ENCODE results near the gene HCFC1R1. TPM values are rescaled to one million over a fixed set of nuclear protein-coding genes. Genes with fewer than 3 reads are reported as not detected.

The HCFC1R1 gene
- total and polyA plus RNA-seq, 2 donors (not counting 1 experiment from before 2014, with no cell fraction given), result 17.9 to 24.8 TPM

GRCh38 chr16:3026609-3027488, 3.1 kb upstream of the HCFC1R1 start:
- no peak overlapping the region for H3K27ac ChIP-seq (ENCODE audit: low read length in 2 of 2)
- H3K4me2 ChIP-seq (replicated peaks; ENCODE audit: low read depth, low read length, poor library complexity, severe bottlenecking), result no peak overlapping the region
- Mint-ChIP-seq H3K4me3 (no peak overlapping the region), H3K9me3 (ENCODE audit: insufficient read depth) (no peaks in the 10 kb centered on the region), H3K27ac (no peak overlapping the region), H3K4me1 (peaks cover 43% of the 10 kb centered on the region), H3K27me3 (peaks cover 16% of the 10 kb centered on the region)
- H3K27me3 ChIP-seq (replicated peaks in 1 of 4; ENCODE audit: control extremely low read depth in 1 of 4, control insufficient read depth in 3 of 4, insufficient read depth in 4 of 4, low read length in 3 of 4), result peaks cover 0 to 34% (median 19%) of the 10 kb centered on the region in 4 experiments
- H4K20me1 ChIP-seq (ENCODE audit: control insufficient read depth, insufficient read depth, low read length, poor library complexity, severe bottlenecking), result peaks cover 47% of the 10 kb centered on the region
- peaks cover 0 to 18% of the 10 kb centered on the region in 2 experiments for H3K36me3 ChIP-seq (replicated peaks in 1 of 2; ENCODE audit: control extremely low read depth in 1 of 2, control insufficient read depth in 1 of 2, extremely low read depth in 1 of 2, insufficient read depth in 2 of 2, low read length in 1 of 2)
- intact Hi-C loops (cut with micrococcal nuclease), result loop anchor here (10.0 kb wide), 2 partner anchors 258 to 1722 kb away; partner anchors contain the start of genes UBE2I and ZNF263
- H3K4me1 ChIP-seq (ENCODE audit: control insufficient read depth in 2 of 2, insufficient read depth in 2 of 2, low read length in 2 of 2), result peaks cover 45 to 49% of the 10 kb centered on the region in 2 donors
- ChIA-PET POLR2A (interaction anchor here (0.7 kb wide), 1 partner anchor 430 kb away, joined by 3 read pairs; no protein-coding TSS in a partner anchor), CTCF (interaction anchor here (0.6 to 8.9 kb wide), 10 partner anchors 7 to 1110 kb away, joined by 3 to 213 read pairs (median 7); partner anchors contain the start of gene TNFRSF12A)
- no peak overlapping the region for H3K4me3 ChIP-seq (ENCODE audit: control extremely low read depth in 1 of 5, extremely low read depth in 1 of 5, insufficient read depth in 1 of 5, low read depth in 2 of 5, low read length in 4 of 5)
- H3K9ac ChIP-seq (ENCODE audit: low read length), result no peak overlapping the region
- WGBS (ENCODE audit: insufficient coverage), result 97% methylated on average over 22 of the region's 24 CpGs
- ATAC-seq (ENCODE audit: low read depth) (no peak), DNase-seq (no peak)
- H3K79me2 ChIP-seq (ENCODE audit: control insufficient read depth, insufficient read depth, low read length), result peaks cover 15% of the 10 kb centered on the region
- TF ChIP-seq, protein P1, sequence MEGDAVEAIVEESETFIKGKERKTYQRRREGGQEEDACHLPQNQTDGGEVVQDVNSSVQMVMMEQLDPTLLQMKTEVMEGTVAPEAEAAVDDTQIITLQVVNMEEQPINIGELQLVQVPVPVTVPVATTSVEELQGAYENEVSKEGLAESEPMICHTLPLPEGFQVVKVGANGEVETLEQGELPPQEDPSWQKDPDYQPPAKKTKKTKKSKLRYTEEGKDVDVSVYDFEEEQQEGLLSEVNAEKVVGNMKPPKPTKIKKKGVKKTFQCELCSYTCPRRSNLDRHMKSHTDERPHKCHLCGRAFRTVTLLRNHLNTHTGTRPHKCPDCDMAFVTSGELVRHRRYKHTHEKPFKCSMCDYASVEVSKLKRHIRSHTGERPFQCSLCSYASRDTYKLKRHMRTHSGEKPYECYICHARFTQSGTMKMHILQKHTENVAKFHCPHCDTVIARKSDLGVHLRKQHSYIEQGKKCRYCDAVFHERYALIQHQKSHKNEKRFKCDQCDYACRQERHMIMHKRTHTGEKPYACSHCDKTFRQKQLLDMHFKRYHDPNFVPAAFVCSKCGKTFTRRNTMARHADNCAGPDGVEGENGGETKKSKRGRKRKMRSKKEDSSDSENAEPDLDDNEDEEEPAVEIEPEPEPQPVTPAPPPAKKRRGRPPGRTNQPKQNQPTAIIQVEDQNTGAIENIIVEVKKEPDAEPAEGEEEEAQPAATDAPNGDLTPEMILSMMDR (IDR thresholded peaks at IDR 0.05), result no peak
- no peak for TF ChIP-seq EZH2 (IDR thresholded peaks at IDR 0.05; ENCODE audit: borderline replicate concordance, insufficient read depth, low read depth, low read length, poor library complexity, severe bottlenecking)
- peaks cover 0 to 17% (median 0%) of the 10 kb centered on the region in 3 donors for H3K9me3 ChIP-seq (ENCODE audit: control extremely low read depth in 1 of 3, control insufficient read depth in 2 of 3, insufficient read depth in 1 of 3, low read length in 2 of 3)
- H2AFZ ChIP-seq (ENCODE audit: insufficient read depth, low read depth, low read length, poor library complexity, severe bottlenecking), result no peak overlapping the region
